Progenitor cell of endocrine pancreas (in vitro differentiated cells): ENCODE measurements around the gene LRWD1. TPM values are rescaled to one million over a fixed set of nuclear protein-coding genes. Genes with fewer than 3 reads are reported as not detected.

Experiments used
- DNase-seq: peaks from one replicate; pipeline ENCODE4 v3.0.0; 2021; ENCODE audit warnings: low spot score; ENCODE audit not compliant: unreplicated experiment
- H3K27ac Mint-ChIP-seq: 2 replicates; pipeline ENCODE4 v1.8.0; 2021; ENCODE audit warnings: mild to moderate bottlenecking, moderate library complexity, mixed read lengths
- H3K27me3 Mint-ChIP-seq: 2 replicates; pipeline ENCODE4 v1.8.0; 2021; ENCODE audit warnings: mixed read lengths
- H3K36me3 Mint-ChIP-seq: 2 replicates; pipeline ENCODE4 v1.8.0; 2022; ENCODE audit warnings: mixed read lengths; ENCODE audit not compliant: insufficient read depth
- H3K4me1 Mint-ChIP-seq: 2 replicates; pipeline ENCODE4 v1.8.0; 2021; ENCODE audit warnings: low read depth, mixed read lengths
- H3K4me3 Mint-ChIP-seq: 2 replicates; pipeline ENCODE4 v1.8.0; 2021; ENCODE audit warnings: low read depth, mild to moderate bottlenecking, moderate library complexity, mixed read lengths
- H3K9me3 Mint-ChIP-seq: 2 replicates; pipeline ENCODE4 v1.8.0; 2021; ENCODE audit warnings: low read depth, mixed read lengths
- CTCF ChIP-seq: fragments of 200-600 bp; sonication (generic); IDR thresholded peaks from one replicate; pipeline ENCODE4 v1.5.0; 2021; ENCODE audit warnings: antibody characterized with exemption, mild to moderate bottlenecking; ENCODE audit not compliant: unreplicated experiment
- long read RNA-seq: library from polyadenylated mRNA; unstranded; transcript quantifications from one replicate; pipeline ENCODE4 v2.0.0, GENCODE V29; 2020
- total RNA-seq: library from RNA; stranded (reverse); gene quantifications from 2 replicates; pipeline ENCODE4 v1.2.1, GENCODE V29; 2021

Gene LRWD1
- total RNA-seq = 27.7 and 31.8 TPM in 2 replicates
- long read RNA-seq, transcript LRWD1-201 (15 exons, 2,215 nt) = major isoform, 28 of 32 reads
- long read RNA-seq, partial matches to known transcripts = 0 of 32 reads
- long read RNA-seq, other reads (novel, unspliced or antisense) = 4 of 32 reads

GRCh38 chr7:102464577-102465280, at the start of gene LRWD1, which contains the start of gene ALKBH4:
Gene LRWD1 (plus strand): TSS chr7:102464984. CDS start chr7:102465081, 97 bp downstream.
Gene ALKBH4 (minus strand): TSS chr7:102464863. CDS start chr7:102464836, 27 bp downstream.
- Mint-ChIP-seq H3K27me3 (no peaks in the 10 kb centered on the region), H3K36me3 (peaks cover 2% of the 10 kb centered on the region), H3K4me3 (peak within 1 kb of the TSS; percentile 96), H3K9me3 (no peaks in the 10 kb centered on the region), H3K4me1 (peaks cover 12% of the 10 kb centered on the region), H3K27ac (peak within 1 kb of the TSS; percentile 93)
- DNase-seq = peak; percentile 92
- TF ChIP-seq CTCF = peak; percentile 34

- no peak for TF ChIP-seq CTCF
- Mint-ChIP-seq H3K27ac (peak overlapping the region; percentile 69), H3K36me3 (peaks cover 38% of the 10 kb centered on the region), H3K27me3 (no peaks in the 10 kb centered on the region), H3K4me1 (no peaks in the 10 kb centered on the region), H3K4me3 (no peak overlapping the region), H3K9me3 (no peaks in the 10 kb centered on the region)
- no peak for DNase-seq
These were observed 49.0 kb upstream of the LRWD1 start for GRCh38 chr7:102415685-102416225.

- H3K4me1 Mint-ChIP-seq = no peaks in the 10 kb centered on the region
- no peak for DNase-seq
- H3K27ac Mint-ChIP-seq = no peak overlapping the region
- no peaks in the 10 kb centered on the region for H3K9me3 Mint-ChIP-seq
- no peak overlapping the region for H3K4me3 Mint-ChIP-seq
- no peaks in the 10 kb centered on the region for H3K27me3 Mint-ChIP-seq
- no peak for TF ChIP-seq CTCF
- peaks cover 37% of the 10 kb centered on the region for H3K36me3 Mint-ChIP-seq
These were observed 48.4 kb upstream of the LRWD1 start for GRCh38 chr7:102416406-102416805.

- TF ChIP-seq CTCF = no peak
- DNase-seq = no peak
- Mint-ChIP-seq H3K4me3 (no peak overlapping the region), H3K9me3 (no peaks in the 10 kb centered on the region), H3K4me1 (no peaks in the 10 kb centered on the region), H3K36me3 (peaks cover 33% of the 10 kb centered on the region), H3K27ac (no peak overlapping the region), H3K27me3 (no peaks in the 10 kb centered on the region)
These were observed 47.7 kb upstream of the LRWD1 start for GRCh38 chr7:102417105-102417504.

GRCh38 chr7:102418592-102418991, 46.2 kb upstream of the LRWD1 start:
- DNase-seq = no peak
- Mint-ChIP-seq H3K36me3 (peaks cover 29% of the 10 kb centered on the region), H3K4me1 (no peaks in the 10 kb centered on the region), H3K27me3 (no peaks in the 10 kb centered on the region), H3K9me3 (no peaks in the 10 kb centered on the region), H3K27ac (no peak overlapping the region), H3K4me3 (no peak overlapping the region)
- no peak for TF ChIP-seq CTCF
